ENCODE results near the gene RNF113B. TPM values are rescaled to one million over a fixed set of nuclear protein-coding genes. Genes with fewer than 3 reads are reported as not detected.

Gene RNF113B
- not detected for total RNA-seq

DNA sequence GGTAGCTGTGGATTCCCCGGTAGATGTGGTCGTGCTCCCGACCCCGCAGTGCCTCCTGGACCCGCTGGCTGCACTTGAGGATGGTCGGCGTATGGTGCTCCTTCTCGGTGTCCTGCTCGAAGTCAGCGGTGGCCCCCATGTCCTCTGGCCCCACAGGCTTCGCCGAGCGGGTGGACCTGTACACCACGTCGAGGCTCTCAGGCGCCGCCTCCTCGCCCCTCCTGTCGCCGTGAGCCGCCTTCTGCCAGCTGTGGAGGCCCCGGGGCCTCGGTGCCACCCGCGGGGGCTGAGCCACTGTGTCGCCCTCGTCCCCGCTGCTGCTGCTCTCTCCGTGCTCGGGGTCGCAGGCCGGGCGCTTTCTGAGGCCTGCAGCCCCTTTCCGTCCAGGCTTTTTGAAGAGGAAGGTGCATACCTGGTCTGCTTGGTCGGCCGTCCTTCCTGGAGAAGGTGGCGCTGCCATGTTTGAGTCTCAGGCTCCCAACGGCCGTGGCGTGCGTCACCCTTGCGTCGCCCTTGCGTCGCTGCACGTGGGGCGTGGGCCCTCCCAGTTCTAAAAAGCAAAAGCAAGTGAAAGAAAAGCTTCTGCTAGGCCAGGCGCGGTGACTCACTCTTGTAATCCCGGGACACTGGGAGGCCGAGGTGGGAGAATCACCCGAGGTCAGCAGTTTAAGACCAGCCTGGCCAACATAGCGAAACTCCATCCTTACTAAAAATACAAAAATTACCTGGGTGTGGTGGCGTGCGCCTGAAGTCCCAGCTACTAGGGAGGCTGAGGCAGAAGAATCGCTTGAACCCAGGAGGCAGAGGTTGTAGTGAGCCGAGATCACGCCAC lies at the start of gene RNF113B:
Gene RNF113B, minus strand, starts transcription at position 493 of the 832 bp plus-strand sequence. Its CDS starts 33 bp downstream, at position 460.
- Mint-ChIP-seq H3K4me1 (ENCODE audit: low read depth) (no peaks in the 10 kb centered on the region), H3K27me3 (ENCODE audit: low read depth) (peaks cover 11% of the 10 kb centered on the region), H3K36me3 (ENCODE audit: low read depth) (no peaks in the 10 kb centered on the region), H3K4me3 (no peak within 1 kb of the TSS), H3K27ac (no peak within 1 kb of the TSS), H3K9me3 (no peaks in the 10 kb centered on the region)
- intact Hi-C loops (cut with micrococcal nuclease) = no loop called here
- CTCF ChIA-PET = no interaction called here
- no peak for DNase-seq

DNA sequence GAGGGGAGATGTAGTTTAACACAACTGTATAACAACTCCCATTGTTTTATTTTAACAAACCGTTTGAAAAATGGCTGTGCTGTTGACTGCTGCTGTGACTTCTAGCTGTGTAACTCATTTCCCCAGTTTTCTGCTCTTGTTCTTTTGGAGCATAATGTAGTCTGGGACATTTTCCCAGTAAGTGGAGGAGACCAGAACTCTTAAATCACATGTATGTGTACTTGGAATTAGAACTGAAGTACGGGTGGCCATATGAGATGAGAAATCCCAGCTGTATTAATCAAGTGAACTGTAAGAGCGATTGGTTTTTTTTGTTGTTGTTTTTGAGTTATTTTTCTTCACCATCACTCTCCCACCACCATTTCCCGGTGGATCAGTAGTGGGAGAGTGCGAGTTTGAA lies 49.4 kb upstream of the RNF113B start:
- no peak overlapping the region for H3K27ac Mint-ChIP-seq
- no peak overlapping the region for H3K4me3 Mint-ChIP-seq
- H3K4me1 Mint-ChIP-seq (ENCODE audit: low read depth) = no peaks in the 10 kb centered on the region
- peaks cover 2% of the 10 kb centered on the region for H3K27me3 Mint-ChIP-seq (ENCODE audit: low read depth)
- CTCF ChIA-PET = interaction anchor here (0.6 kb wide), 1 partner anchor 640 kb away, joined by 3 read pairs; no protein-coding TSS in a partner anchor
- intact Hi-C loops (cut with micrococcal nuclease) = no loop called here
- DNase-seq = no peak
- no peaks in the 10 kb centered on the region for H3K9me3 Mint-ChIP-seq
- H3K36me3 Mint-ChIP-seq (ENCODE audit: low read depth) = no peaks in the 10 kb centered on the region

DNA sequence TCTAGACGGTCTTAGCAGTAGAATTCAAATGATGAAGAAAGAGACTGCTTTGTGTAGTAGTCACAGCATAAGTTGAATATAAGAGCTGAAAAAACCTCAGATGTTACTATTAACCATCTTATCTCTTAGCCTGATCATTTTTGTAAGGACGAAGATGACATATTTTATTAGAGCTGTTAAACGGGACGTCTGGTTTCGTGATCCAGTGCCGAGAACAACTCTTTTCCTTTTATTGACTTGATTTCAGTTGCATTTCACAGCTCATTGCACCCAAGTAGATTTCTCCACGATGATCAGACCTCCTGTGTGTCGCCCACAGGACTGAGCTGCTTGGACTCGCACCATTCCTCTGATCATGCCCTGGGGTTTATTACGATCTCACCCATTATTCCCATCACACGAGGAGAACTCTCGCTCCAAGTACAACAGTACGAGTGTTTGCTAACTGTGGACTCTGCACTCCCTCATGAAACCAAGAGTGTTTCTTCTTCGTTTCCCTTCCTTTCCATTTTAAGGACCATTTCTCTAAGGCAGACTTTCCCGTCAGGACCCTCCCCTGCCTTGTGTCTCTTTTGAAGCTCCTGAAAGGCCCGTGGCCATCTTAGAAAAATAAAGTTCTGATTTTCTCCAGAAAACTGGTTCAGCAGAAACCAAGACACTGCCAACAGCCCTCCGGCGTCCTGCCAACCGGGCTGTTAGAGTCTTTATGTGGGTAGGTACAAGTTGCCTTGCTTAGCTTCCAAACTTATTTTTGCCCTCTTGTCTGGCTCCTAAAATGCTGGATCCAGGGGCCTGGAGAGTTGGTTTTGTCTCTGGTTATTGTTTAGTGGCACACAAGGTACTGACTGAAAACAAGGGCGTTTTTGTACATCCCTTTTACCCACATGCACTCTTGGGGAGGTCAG lies 48.2 kb upstream of the RNF113B start:
- Mint-ChIP-seq H3K9me3 (no peaks in the 10 kb centered on the region), H3K4me1 (ENCODE audit: low read depth) (no peaks in the 10 kb centered on the region)
- CTCF ChIA-PET = no interaction called here

DNA sequence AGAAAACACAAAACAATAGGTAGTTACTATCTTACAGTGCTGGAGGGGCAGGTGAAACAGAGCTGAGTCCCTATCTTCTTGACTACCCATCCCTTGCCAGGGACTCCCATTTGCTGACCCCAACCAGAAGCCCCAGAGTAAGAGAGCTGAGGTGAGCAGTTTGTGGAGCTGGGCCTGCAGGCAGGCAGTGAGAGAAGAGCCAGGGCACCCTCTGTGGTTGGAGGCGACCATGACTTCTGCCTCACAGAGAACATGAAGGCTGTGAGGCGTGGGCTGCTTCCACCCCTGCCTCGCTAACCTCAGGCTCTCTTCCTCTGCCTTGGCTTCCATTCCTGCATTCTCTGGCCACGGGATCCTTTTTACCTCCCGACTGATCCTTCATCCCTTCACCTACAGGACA lies 47.5 kb upstream of the RNF113B start:
- H3K4me3 Mint-ChIP-seq = no peak overlapping the region
- no peaks in the 10 kb centered on the region for H3K9me3 Mint-ChIP-seq
- peaks cover 2% of the 10 kb centered on the region for H3K27me3 Mint-ChIP-seq (ENCODE audit: low read depth)
- H3K36me3 Mint-ChIP-seq (ENCODE audit: low read depth) = no peaks in the 10 kb centered on the region
- no peak overlapping the region for H3K27ac Mint-ChIP-seq
- DNase-seq = no peak
- intact Hi-C loops (cut with micrococcal nuclease) = no loop called here
- CTCF ChIA-PET = no interaction called here
- no peaks in the 10 kb centered on the region for H3K4me1 Mint-ChIP-seq (ENCODE audit: low read depth)

More for the DNA sequence above, 48.2 kb upstream of the RNF113B start:
- no peak overlapping the region for H3K4me3 Mint-ChIP-seq
- peaks cover 2% of the 10 kb centered on the region for H3K27me3 Mint-ChIP-seq (ENCODE audit: low read depth)
- intact Hi-C loops (cut with micrococcal nuclease) = no loop called here
- no peak for DNase-seq
- no peak overlapping the region for H3K27ac Mint-ChIP-seq
- no peaks in the 10 kb centered on the region for H3K36me3 Mint-ChIP-seq (ENCODE audit: low read depth)

DNA sequence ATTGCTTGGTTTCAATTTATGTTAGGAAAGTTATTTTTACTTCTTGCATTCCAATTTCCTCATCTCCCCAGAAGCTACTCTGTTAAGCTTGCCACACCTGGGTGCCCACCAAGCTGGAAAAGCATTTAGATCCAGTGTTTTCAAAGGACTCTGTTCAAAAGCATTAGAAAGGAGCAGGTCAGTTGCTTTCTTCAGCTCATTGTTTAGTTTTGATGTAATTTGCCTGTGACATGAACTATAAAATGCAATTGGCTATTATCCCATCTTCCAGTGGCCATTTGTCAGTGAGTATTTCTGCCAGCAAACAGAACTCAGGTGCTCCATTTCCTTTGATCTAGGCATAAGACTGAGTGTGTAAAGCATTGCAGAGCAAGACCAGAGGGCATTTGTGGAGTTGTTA lies 46.7 kb upstream of the RNF113B start:
- no peaks in the 10 kb centered on the region for H3K4me1 Mint-ChIP-seq (ENCODE audit: low read depth)
- no peaks in the 10 kb centered on the region for H3K9me3 Mint-ChIP-seq
- H3K4me3 Mint-ChIP-seq = no peak overlapping the region
- H3K36me3 Mint-ChIP-seq (ENCODE audit: low read depth) = no peaks in the 10 kb centered on the region
- CTCF ChIA-PET = no interaction called here
- intact Hi-C loops (cut with micrococcal nuclease) = no loop called here
- DNase-seq = no peak
- no peak overlapping the region for H3K27ac Mint-ChIP-seq
- peaks cover 2% of the 10 kb centered on the region for H3K27me3 Mint-ChIP-seq (ENCODE audit: low read depth)

DNA sequence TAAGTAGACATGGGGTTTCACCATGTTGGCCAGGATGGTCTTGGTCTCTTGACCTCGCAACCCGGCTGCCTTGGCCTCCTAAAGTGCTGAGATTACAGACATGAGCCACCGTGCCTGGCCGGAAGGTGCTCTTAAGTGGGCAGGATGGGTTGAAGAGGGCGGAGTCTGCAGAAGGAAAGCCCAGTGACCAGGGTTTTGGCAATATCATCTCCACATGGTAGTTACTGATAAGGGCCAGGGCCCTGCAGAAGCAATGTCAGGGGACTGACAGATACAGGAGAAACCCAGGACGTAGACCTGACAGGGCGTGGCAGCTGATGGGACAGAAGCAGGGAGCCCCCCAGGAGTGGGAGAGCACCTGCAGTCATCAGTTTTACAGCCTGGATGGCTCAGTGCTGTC lies 45.7 kb upstream of the RNF113B start:
- Mint-ChIP-seq H3K27me3 (ENCODE audit: low read depth) (peaks cover 2% of the 10 kb centered on the region), H3K36me3 (ENCODE audit: low read depth) (no peaks in the 10 kb centered on the region), H3K27ac (no peak overlapping the region), H3K4me1 (ENCODE audit: low read depth) (no peaks in the 10 kb centered on the region), H3K4me3 (no peak overlapping the region), H3K9me3 (no peaks in the 10 kb centered on the region)
- DNase-seq = no peak
- CTCF ChIA-PET = no interaction called here
- intact Hi-C loops (cut with micrococcal nuclease) = no loop called here

DNA sequence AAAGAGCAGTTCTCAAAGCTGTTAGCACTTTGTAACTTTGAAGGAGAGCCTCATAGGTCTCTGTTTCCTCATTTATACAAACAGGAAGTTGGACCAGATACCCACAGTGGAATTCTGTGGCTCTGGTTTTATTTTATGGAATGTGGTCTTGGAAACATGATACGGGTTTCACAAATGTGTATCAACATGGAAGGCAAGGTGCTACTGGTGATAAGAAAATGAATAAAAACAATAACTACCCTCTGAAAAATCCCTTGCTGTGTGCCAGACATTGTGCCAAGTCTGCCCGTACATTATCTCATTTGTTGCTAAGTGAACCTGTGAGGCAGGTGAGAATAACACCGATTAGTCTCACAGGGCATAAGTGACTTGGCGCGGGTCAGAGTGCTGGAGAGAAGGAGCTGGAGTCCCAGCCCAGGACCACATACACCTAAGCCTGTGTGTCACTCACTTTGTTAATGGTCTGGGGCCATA lies 45.0 kb upstream of the RNF113B start:
- Mint-ChIP-seq H3K9me3 (no peaks in the 10 kb centered on the region), H3K4me1 (ENCODE audit: low read depth) (no peaks in the 10 kb centered on the region)
- intact Hi-C loops (cut with micrococcal nuclease) = no loop called here

DNA sequence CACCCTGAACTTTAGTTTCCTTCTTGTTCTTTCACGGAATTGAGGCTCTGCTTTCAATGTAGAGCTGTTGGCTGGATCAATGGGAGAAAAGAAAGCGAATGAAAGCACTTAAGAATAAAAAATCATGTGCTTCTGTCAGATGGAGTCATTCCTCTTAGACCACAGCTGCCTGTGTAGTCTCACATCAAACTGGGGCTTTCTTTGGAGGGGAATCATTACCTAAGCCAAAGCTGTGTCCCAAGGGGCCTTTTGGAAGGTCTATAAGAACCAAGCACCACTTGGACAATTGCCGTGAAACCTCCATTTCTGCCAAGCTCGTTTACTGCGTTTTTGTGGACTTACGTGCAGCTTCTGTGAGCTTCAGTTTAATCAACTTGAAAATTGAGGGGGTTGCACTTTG lies 44.2 kb upstream of the RNF113B start:
- Mint-ChIP-seq H3K27ac (no peak overlapping the region), H3K36me3 (ENCODE audit: low read depth) (no peaks in the 10 kb centered on the region)

More for the DNA sequence above, 45.0 kb upstream of the RNF113B start:
- Mint-ChIP-seq H3K27ac (no peak overlapping the region), H3K27me3 (ENCODE audit: low read depth) (peaks cover 2% of the 10 kb centered on the region), H3K36me3 (ENCODE audit: low read depth) (no peaks in the 10 kb centered on the region), H3K4me3 (no peak overlapping the region)
- no peak for DNase-seq
- CTCF ChIA-PET = no interaction called here

DNA sequence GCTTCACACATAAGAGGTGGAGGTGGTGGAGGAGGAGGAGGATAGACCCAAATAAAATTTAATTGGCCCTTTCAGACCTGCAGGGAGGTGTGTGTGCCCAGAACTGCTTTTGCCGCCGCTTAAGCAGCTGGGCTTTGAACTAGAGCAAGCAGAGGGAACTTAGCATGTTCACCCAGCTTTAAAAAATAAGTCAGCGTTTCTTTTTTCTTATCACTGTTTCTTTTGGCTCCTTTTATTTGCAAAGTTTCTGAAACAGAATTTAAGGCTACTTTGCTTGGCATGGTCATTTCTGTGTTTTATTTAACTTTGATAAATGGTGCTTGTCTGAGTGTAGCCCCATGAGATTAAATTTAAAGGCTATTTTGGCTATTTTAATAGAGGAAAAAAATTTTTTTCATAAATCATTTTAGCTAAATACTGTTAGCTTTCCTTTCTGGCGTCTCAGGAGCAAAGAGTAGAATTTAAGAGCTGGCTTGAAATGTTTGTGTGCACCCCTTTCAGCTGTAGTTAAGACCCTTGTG lies 43.3 kb upstream of the RNF113B start:
- Mint-ChIP-seq H3K9me3 (no peaks in the 10 kb centered on the region), H3K36me3 (ENCODE audit: low read depth) (no peaks in the 10 kb centered on the region), H3K4me3 (no peak overlapping the region), H3K27me3 (ENCODE audit: low read depth) (peaks cover 2% of the 10 kb centered on the region), H3K27ac (no peak overlapping the region), H3K4me1 (ENCODE audit: low read depth) (no peaks in the 10 kb centered on the region)
- CTCF ChIA-PET = interaction anchor here (0.7 kb wide), 1 partner anchor 48 kb away, joined by 3 read pairs; no protein-coding TSS in a partner anchor
- intact Hi-C loops (cut with micrococcal nuclease) = no loop called here
- no peak for DNase-seq

More for the DNA sequence above, 44.2 kb upstream of the RNF113B start:
- H3K4me3 Mint-ChIP-seq = no peak overlapping the region
- CTCF ChIA-PET = no interaction called here
- H3K27me3 Mint-ChIP-seq (ENCODE audit: low read depth) = peaks cover 2% of the 10 kb centered on the region
- no peaks in the 10 kb centered on the region for H3K4me1 Mint-ChIP-seq (ENCODE audit: low read depth)
- no peaks in the 10 kb centered on the region for H3K9me3 Mint-ChIP-seq
- no peak for DNase-seq
- intact Hi-C loops (cut with micrococcal nuclease) = no loop called here

DNA sequence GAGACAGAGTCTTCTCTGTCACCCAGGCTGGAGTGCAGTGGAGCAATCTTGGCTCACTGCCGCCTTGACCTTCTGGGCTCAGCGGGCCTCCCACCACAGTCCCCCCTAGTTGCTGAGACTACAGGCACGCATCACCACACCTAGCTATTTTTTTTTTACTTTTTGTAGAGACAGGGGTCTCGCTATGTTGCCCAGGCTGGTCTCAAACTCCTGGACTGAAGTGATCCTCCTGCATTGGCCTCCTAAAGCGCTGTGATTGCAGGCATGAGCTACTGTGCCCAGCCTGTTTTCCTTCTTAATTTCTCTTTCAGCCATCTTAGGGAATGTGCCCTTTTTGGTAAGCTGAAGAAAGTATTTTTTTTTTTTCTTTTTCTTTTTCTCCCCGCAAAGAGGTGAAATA lies 42.6 kb upstream of the RNF113B start:
- Mint-ChIP-seq H3K36me3 (ENCODE audit: low read depth) (no peaks in the 10 kb centered on the region), H3K9me3 (no peaks in the 10 kb centered on the region), H3K27ac (no peak overlapping the region), H3K4me3 (no peak overlapping the region), H3K27me3 (ENCODE audit: low read depth) (peaks cover 2% of the 10 kb centered on the region), H3K4me1 (ENCODE audit: low read depth) (no peaks in the 10 kb centered on the region)
- no peak for DNase-seq
- CTCF ChIA-PET = no interaction called here
- intact Hi-C loops (cut with micrococcal nuclease) = no loop called here

DNA sequence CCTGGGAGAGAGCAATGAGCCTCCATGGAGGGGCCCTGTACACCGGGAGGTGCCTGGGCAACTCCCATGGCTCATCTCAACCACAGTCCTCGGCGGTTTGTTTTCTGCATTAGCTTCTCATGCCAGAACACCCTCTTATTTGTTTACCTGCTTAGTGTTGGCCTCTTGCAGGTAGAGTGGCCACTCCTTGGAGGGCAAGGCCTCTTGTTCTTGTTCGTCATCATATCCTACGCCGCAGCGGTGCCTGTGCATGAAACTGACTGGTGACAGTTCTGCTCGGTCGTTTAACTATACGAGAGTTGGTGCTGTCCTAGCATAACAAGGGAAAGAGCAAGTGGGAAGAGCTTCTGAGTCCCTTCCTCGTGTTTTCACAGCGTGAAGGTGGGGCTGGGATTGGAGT lies 40.5 kb upstream of the RNF113B start:
- no peak overlapping the region for H3K4me3 Mint-ChIP-seq
- intact Hi-C loops (cut with micrococcal nuclease) = no loop called here

DNA sequence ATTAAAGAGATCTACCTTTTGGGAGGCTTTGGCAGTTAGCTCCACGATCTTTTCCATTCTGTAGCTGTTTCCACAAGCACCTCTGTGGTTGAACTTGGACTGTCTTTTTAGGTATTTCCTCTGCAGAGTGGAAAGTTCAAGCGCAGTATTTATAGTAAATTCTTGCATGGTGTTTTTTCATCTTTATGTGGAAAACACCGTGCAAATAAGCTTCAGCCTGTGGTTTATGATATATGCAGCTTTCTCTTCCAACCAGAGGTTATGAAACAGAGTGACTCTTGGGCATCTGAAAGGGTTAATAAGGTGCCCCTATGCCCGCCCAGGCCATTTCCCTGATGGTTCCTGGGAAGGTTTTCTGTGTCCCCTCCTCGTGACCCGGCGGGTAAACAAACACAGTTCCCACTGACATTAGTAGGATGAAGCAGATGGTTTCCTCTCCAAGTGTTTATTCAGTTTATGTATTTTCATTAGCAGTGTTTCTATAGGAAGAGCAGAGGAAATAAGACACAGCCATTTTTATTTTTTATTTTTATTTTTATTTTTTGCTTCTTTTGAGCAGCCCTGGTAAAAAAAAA lies 39.7 kb upstream of the RNF113B start:
- intact Hi-C loops (cut with micrococcal nuclease) = no loop called here
- H3K9me3 Mint-ChIP-seq = no peaks in the 10 kb centered on the region

More for the DNA sequence above, 40.5 kb upstream of the RNF113B start:
- Mint-ChIP-seq H3K36me3 (ENCODE audit: low read depth) (no peaks in the 10 kb centered on the region), H3K27me3 (ENCODE audit: low read depth) (peaks cover 6% of the 10 kb centered on the region), H3K9me3 (no peaks in the 10 kb centered on the region), H3K27ac (no peak overlapping the region), H3K4me1 (ENCODE audit: low read depth) (no peaks in the 10 kb centered on the region)
- no peak for DNase-seq
- CTCF ChIA-PET = no interaction called here

More for the DNA sequence above, 39.7 kb upstream of the RNF113B start:
- Mint-ChIP-seq H3K4me3 (no peak overlapping the region), H3K4me1 (ENCODE audit: low read depth) (no peaks in the 10 kb centered on the region), H3K36me3 (ENCODE audit: low read depth) (no peaks in the 10 kb centered on the region), H3K27me3 (ENCODE audit: low read depth) (peaks cover 4% of the 10 kb centered on the region), H3K27ac (no peak overlapping the region)
- DNase-seq = no peak
- CTCF ChIA-PET = no interaction called here
